Glomerular endothelial cell (primary cell): ENCODE measurements around the gene ZSWIM8. TPM values are rescaled to one million over a fixed set of nuclear protein-coding genes. Genes with fewer than 3 reads are reported as not detected.
"Not testable (repeated sequence)": the region's sequence is repeated elsewhere in the genome, so short reads cannot be mapped to it uniquely, and the experiment has no call there.

ENCODE experiments used
- DNase-seq: peaks from one replicate; pipeline ENCODE4 v3.0.0-alpha.2; 2011; ENCODE audit warnings: low read depth, low spot score; ENCODE audit errors: extremely low read depth
- total RNA-seq: library from RNA; depleted of rRNA; stranded (reverse); fragments of >200 nt; gene quantifications from 2 replicates; pipeline ENCODE4 v1.2.3, GENCODE V29; 2015

ZSWIM8 gene
- total RNA-seq, 1 donor from 2014 or later = 123 TPM

- DNase-seq = no peak
Observed at GRCh38 chr10:73773152-73773879, 12.1 kb upstream of the ZSWIM8 start.

- no peak for DNase-seq
Observed at GRCh38 chr10:73774637-73775036, 10.8 kb upstream of the ZSWIM8 start.

GRCh38 chr10:73779018-73779417, 6.4 kb upstream of the ZSWIM8 start:
- DNase-seq = no peak

- no peak for DNase-seq
Observed at GRCh38 chr10:73779539-73780197, 5.7 kb upstream of the ZSWIM8 start.

- DNase-seq = no peak
Observed at GRCh38 chr10:73780301-73780700, 5.1 kb upstream of the ZSWIM8 start.

GRCh38 chr10:73780966-73781365, 4.4 kb upstream of the ZSWIM8 start:
- no peak for DNase-seq

GRCh38 chr10:73781548-73781878, 3.9 kb upstream of the ZSWIM8 start:
- DNase-seq = no peak

GRCh38 chr10:73781879-73782748, 3.3 kb upstream of the ZSWIM8 start, which contains the start of gene CHCHD1:
Gene CHCHD1 (plus strand): TSS chr10:73782048. CDS start chr10:73782076, 28 bp downstream.
- no peak for DNase-seq

GRCh38 chr10:73782749-73783085, 2.7 kb upstream of the ZSWIM8 start:
- no peak for DNase-seq

- DNase-seq = no peak
Observed at GRCh38 chr10:73785721-73786511, 510 bp downstream of the ZSWIM8 start.

GRCh38 chr10:73786512-73786885, 1.1 kb downstream of the ZSWIM8 start:
- DNase-seq = no peak

GRCh38 chr10:73787031-73787800, 1.8 kb downstream of the ZSWIM8 start:
- not testable (repeated sequence) for DNase-seq

GRCh38 chr10:73788864-73789658, 3.7 kb downstream of the ZSWIM8 start:
- no peak for DNase-seq

GRCh38 chr10:73789659-73790055, 4.3 kb downstream of the ZSWIM8 start:
- no peak for DNase-seq

GRCh38 chr10:73790886-73791625, 5.7 kb downstream of the ZSWIM8 start:
- DNase-seq = no peak

GRCh38 chr10:73791871-73792400, 6.5 kb downstream of the ZSWIM8 start:
- no peak for DNase-seq

- DNase-seq = no peak
Observed at GRCh38 chr10:73793456-73793855, 8.1 kb downstream of the ZSWIM8 start.

- DNase-seq = not testable (repeated sequence)
Observed at GRCh38 chr10:73795491-73795890, 10.1 kb downstream of the ZSWIM8 start.
